ENCODE measurements around the gene CFAP68. TPM values are rescaled to one million over a fixed set of nuclear protein-coding genes. Genes with fewer than 3 reads are reported as not detected.
"Not testable (repeated sequence)": the region's sequence is repeated elsewhere in the genome, so short reads cannot be mapped to it uniquely, and the experiment has no call there.

The CFAP68 gene
- total and polyA plus RNA-seq, 2 experiments from 2014 or later = 9.9 to 20.2 TPM

DNA sequence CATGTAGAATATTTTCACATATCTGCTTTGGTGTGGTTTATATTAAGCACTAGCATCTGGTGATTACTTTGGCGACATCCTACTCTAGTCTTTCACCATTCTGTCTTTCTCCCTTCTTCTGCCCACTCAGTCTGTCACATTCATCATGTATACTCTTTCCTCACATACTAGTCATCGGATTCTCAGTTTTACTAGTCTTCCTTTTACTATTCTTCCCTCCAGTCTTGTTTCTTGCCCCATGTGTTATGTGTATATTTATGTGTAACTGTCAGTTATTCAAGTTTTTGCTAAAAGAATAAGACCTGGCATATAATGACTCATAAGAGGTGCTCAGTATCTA lies 53.2 kb downstream of the CFAP68 start:
- in situ Hi-C loops (cut with MboI) = loop anchor here (10.0 kb wide), 1 partner anchor 62 kb away; no protein-coding TSS in a partner anchor
- H3K36me3 ChIP-seq (ENCODE audit: low read depth) = no peaks in the 10 kb centered on the region
- peak overlapping the region; percentile 68 for H3K27ac ChIP-seq
- peaks cover 50% of the 10 kb centered on the region for H3K4me1 ChIP-seq (ENCODE audit: insufficient read depth)
- TF ChIP-seq EZH2phosphoT487 (IDR thresholded peaks at IDR 0.05; ENCODE audit: insufficient read depth, low read depth) (no peak), EZH2 (IDR thresholded peaks at IDR 0.05; ENCODE audit: insufficient read depth, poor library complexity, severe bottlenecking) (no peak)
- DNase-seq = peak; percentile 68
- H4K20me1 ChIP-seq (ENCODE audit: insufficient read depth) = no peaks in the 10 kb centered on the region
- 36 to 47% methylated on average over 2 of the region's 2 CpGs for WGBS, 2 experiments (ENCODE audit: low coverage in 1 of 2, low lambda C conversion rate in 2 of 2, missing lambda C conversion rate in 2 of 2)
- H3K79me2 ChIP-seq (ENCODE audit: insufficient read depth) = no peaks in the 10 kb centered on the region
- H3F3A ChIP-seq (ENCODE audit: insufficient read depth) = peaks cover 34% of the 10 kb centered on the region
- H3K4me2 ChIP-seq (ENCODE audit: unreplicated experiment) = no peak overlapping the region
- no peaks in the 10 kb centered on the region for H3K9me2 ChIP-seq (ENCODE audit: insufficient read depth)
- H3K9ac ChIP-seq = no peak overlapping the region
- no peaks in the 10 kb centered on the region for H3K27me3 ChIP-seq (replicated peaks; ENCODE audit: insufficient read depth)
- H3K9me3 ChIP-seq (ENCODE audit: low read depth) = no peaks in the 10 kb centered on the region
- no peak overlapping the region for H2AFZ ChIP-seq
- H3K4me3 ChIP-seq = no peak overlapping the region

DNA sequence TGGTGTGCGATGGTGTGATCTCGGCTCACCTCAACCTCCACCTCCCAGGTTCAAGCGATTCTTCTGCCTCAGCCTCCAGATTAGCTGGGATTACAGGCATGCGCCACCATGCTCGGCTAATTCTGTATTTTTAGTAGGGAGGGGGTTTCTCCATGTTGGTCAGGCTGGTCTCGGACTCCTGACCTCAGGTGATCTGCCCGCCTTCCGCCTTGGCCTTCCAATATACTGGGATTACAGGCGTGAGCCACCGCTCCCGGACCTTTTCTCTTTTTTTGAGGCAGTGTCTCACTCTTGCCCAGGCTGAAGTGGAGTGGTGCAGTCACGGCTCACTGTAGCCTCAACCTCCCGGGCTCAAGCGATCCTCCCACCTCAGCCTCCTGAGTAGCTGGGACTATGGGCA lies 53.8 kb downstream of the CFAP68 start:
- H3F3A ChIP-seq (ENCODE audit: insufficient read depth) = peaks cover 39% of the 10 kb centered on the region
- DNase-seq; H3K9me2 ChIP-seq (ENCODE audit: insufficient read depth); H3K9me3 ChIP-seq (ENCODE audit: low read depth); H2AFZ ChIP-seq; H3K4me3 ChIP-seq; H3K27me3 ChIP-seq (replicated peaks; ENCODE audit: insufficient read depth); H3K4me2 ChIP-seq (ENCODE audit: unreplicated experiment); H3K79me2 ChIP-seq (ENCODE audit: insufficient read depth); H4K20me1 ChIP-seq (ENCODE audit: insufficient read depth); H3K27ac ChIP-seq; H3K36me3 ChIP-seq (ENCODE audit: low read depth); H3K9ac ChIP-seq: not testable (repeated sequence)
- H3K4me1 ChIP-seq (ENCODE audit: insufficient read depth) = peaks cover 56% of the 10 kb centered on the region
- 93 to 95% methylated on average over 14 of the region's 14 CpGs for WGBS, 2 experiments (ENCODE audit: low coverage in 1 of 2, low lambda C conversion rate in 2 of 2, missing lambda C conversion rate in 2 of 2)
- in situ Hi-C loops (cut with MboI) = loop anchor here (10.0 kb wide), 1 partner anchor 62 kb away; no protein-coding TSS in a partner anchor

DNA sequence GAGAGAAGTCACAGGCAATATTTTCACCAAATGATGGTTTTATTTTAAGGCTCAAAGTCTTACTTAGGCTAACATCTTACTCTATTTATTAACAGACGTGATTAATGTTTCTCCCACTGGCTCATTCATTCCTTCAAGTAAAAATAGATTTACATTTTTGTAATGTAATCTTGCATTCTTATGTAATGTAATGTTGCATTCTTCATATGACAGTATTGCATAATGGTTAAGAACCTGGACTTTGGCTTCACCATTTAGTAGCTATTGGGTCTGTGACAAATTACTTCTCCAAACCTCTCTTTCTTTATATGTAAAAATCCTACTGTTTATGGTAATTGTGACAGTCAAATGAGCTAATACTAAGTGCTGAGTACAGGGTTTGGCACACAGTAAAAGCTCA lies 54.5 kb downstream of the CFAP68 start:
- Histone ChIP-seq H3K27ac (no peak overlapping the region), H3F3A (ENCODE audit: insufficient read depth) (peaks cover 46% of the 10 kb centered on the region), H4K20me1 (ENCODE audit: insufficient read depth) (no peaks in the 10 kb centered on the region), H3K4me1 (ENCODE audit: insufficient read depth) (peaks cover 63% of the 10 kb centered on the region), H3K9me3 (ENCODE audit: low read depth) (no peaks in the 10 kb centered on the region), H3K36me3 (ENCODE audit: low read depth) (no peaks in the 10 kb centered on the region), H3K9ac (no peak overlapping the region), H3K27me3 (replicated peaks; ENCODE audit: insufficient read depth) (no peaks in the 10 kb centered on the region), H2AFZ (no peak overlapping the region), H3K4me3 (no peak overlapping the region), H3K9me2 (ENCODE audit: insufficient read depth) (no peaks in the 10 kb centered on the region), H3K4me2 (ENCODE audit: unreplicated experiment) (peak overlapping the region; percentile 2), H3K79me2 (ENCODE audit: insufficient read depth) (no peaks in the 10 kb centered on the region)
- WGBS, 2 experiments (ENCODE audit: low coverage in 1 of 2, low lambda C conversion rate in 2 of 2, missing lambda C conversion rate in 2 of 2) = 21 to 26% methylated on average over 1 of the region's 1 CpG
- in situ Hi-C loops (cut with MboI) = loop anchor here (10.0 kb wide), 1 partner anchor 61 kb away; no protein-coding TSS in a partner anchor
- peak; percentile 42 for DNase-seq
- no peak for TF ChIP-seq EZH2 (IDR thresholded peaks at IDR 0.05; ENCODE audit: insufficient read depth, poor library complexity, severe bottlenecking)
- no peak for TF ChIP-seq EZH2phosphoT487 (IDR thresholded peaks at IDR 0.05; ENCODE audit: insufficient read depth, low read depth)

DNA sequence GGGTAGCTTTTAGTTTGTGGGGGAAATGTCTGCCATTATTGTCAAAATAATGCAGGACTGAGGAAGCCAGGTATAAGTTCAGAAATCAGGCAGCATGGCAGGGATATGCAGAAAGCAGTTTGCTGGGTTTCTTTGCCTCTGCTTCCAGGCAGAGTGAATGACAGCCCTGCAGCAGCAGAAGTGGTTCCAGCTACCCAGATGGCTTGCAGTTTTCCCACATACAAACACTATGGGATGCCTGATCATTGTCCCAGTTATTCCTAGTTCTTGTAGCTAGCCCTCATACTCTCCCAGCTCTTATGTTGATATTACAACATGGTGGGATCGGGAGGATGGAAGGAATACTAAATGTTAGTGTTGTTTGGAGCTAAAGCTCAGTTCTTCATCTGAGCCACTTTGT lies 55.0 kb downstream of the CFAP68 start:
- H3K27ac ChIP-seq = no peak overlapping the region
- peaks cover 68% of the 10 kb centered on the region for H3K4me1 ChIP-seq (ENCODE audit: insufficient read depth)
- no peaks in the 10 kb centered on the region for H3K27me3 ChIP-seq (replicated peaks; ENCODE audit: insufficient read depth)
- no peak for TF ChIP-seq EZH2 (IDR thresholded peaks at IDR 0.05; ENCODE audit: insufficient read depth, poor library complexity, severe bottlenecking)
- TF ChIP-seq EZH2phosphoT487 (IDR thresholded peaks at IDR 0.05; ENCODE audit: insufficient read depth, low read depth) = no peak
- H3K4me3 ChIP-seq = no peak overlapping the region
- H3K79me2 ChIP-seq (ENCODE audit: insufficient read depth) = no peaks in the 10 kb centered on the region
- no peaks in the 10 kb centered on the region for H3K9me2 ChIP-seq (ENCODE audit: insufficient read depth)
- H3K9me3 ChIP-seq (ENCODE audit: low read depth) = no peaks in the 10 kb centered on the region
- DNase-seq = no peak
- no peaks in the 10 kb centered on the region for H4K20me1 ChIP-seq (ENCODE audit: insufficient read depth)
- H3K36me3 ChIP-seq (ENCODE audit: low read depth) = no peaks in the 10 kb centered on the region
- 100% methylated on average over 1 of the region's 1 CpG for WGBS, 2 experiments (ENCODE audit: low coverage in 1 of 2, low lambda C conversion rate in 2 of 2, missing lambda C conversion rate in 2 of 2)
- peaks cover 50% of the 10 kb centered on the region for H3F3A ChIP-seq (ENCODE audit: insufficient read depth)
- no peak overlapping the region for H2AFZ ChIP-seq
- H3K9ac ChIP-seq = no peak overlapping the region
- no peak overlapping the region for H3K4me2 ChIP-seq (ENCODE audit: unreplicated experiment)
- in situ Hi-C loops (cut with MboI) = loop anchor here (10.0 kb wide), 1 partner anchor 60 kb away; no protein-coding TSS in a partner anchor

Small RNAs within 50 kb of the gene (small RNA-seq; reads per million reads assigned to genes)
- gene C11orf52 (ENCODE audit: low read depth, low replicate concordance) (not detected), gene GNG5P3 (ENCODE audit: low read depth, low replicate concordance) (not detected), gene RNA5SP351 (ENCODE audit: low read depth, low replicate concordance) (not detected), gene RPL37AP8 (ENCODE audit: low read depth, low replicate concordance) (not detected)

Other genes starting within 250 kb of the CFAP68 start
- 24.8 and 25.1 TPM in 2 replicates for gene PPP2R1B, start 113.2 kb upstream of the CFAP68 start, total RNA-seq (2014; rRNA removed; shearing (Covaris generic))
- gene PPP2R1B, start 113.2 kb upstream of the CFAP68 start, polyA plus RNA-seq (2016; fragmentation: Nextera tagmentation; extraction: Ambion mirVana) = 22.1 and 26.2 TPM in 2 replicates
- 36.3 and 42.4 TPM in 2 replicates for gene ALG9, start 8.0 kb upstream of the CFAP68 start, total RNA-seq (2014; rRNA removed; shearing (Covaris generic))
- gene ALG9, start 8.0 kb upstream of the CFAP68 start, polyA plus RNA-seq (2016; fragmentation: Nextera tagmentation; extraction: Ambion mirVana) = 24.5 and 24.7 TPM in 2 replicates
- gene FDXACB1, start 376 bp upstream of the CFAP68 start, total RNA-seq (2014; rRNA removed; shearing (Covaris generic)) = 1.4 and 2.2 TPM in 2 replicates
- 2.1 TPM in 2 replicates for gene FDXACB1, start 376 bp upstream of the CFAP68 start, polyA plus RNA-seq (2016; fragmentation: Nextera tagmentation; extraction: Ambion mirVana)
- 91.0 and 104 TPM in 2 replicates for gene CRYAB, start 32.2 kb downstream of the CFAP68 start, total RNA-seq (2014; rRNA removed; shearing (Covaris generic))
- gene CRYAB, start 32.2 kb downstream of the CFAP68 start, polyA plus RNA-seq (2016; fragmentation: Nextera tagmentation; extraction: Ambion mirVana) = 454 and 455 TPM in 2 replicates
- 0.38 and 1.2 TPM in 2 replicates for gene HSPB2, start 33.2 kb downstream of the CFAP68 start, total RNA-seq (2014; rRNA removed; shearing (Covaris generic))
- gene HSPB2, start 33.2 kb downstream of the CFAP68 start, polyA plus RNA-seq (2016; fragmentation: Nextera tagmentation; extraction: Ambion mirVana) = 7.5 and 8.4 TPM in 2 replicates
- gene C11orf52, start 39.4 kb downstream of the CFAP68 start, total RNA-seq (2014; rRNA removed; shearing (Covaris generic)) = 2.1 and 3.5 TPM in 2 replicates
- gene C11orf52, start 39.4 kb downstream of the CFAP68 start, polyA plus RNA-seq (2016; fragmentation: Nextera tagmentation; extraction: Ambion mirVana) = 0.78 and 1.2 TPM in 2 replicates
- 22.7 and 22.9 TPM in 2 replicates for gene DIXDC1, start 57.8 kb downstream of the CFAP68 start, total RNA-seq (2014; rRNA removed; shearing (Covaris generic))
- gene DIXDC1, start 57.8 kb downstream of the CFAP68 start, polyA plus RNA-seq (2016; fragmentation: Nextera tagmentation; extraction: Ambion mirVana) = 10.4 and 10.8 TPM in 2 replicates
- gene DLAT, start 145.9 kb downstream of the CFAP68 start, total RNA-seq (2014; rRNA removed; shearing (Covaris generic)) = 32.3 and 35.7 TPM in 2 replicates
- 33.4 and 36.0 TPM in 2 replicates for gene DLAT, start 145.9 kb downstream of the CFAP68 start, polyA plus RNA-seq (2016; fragmentation: Nextera tagmentation; extraction: Ambion mirVana)
- 0.86 and 1.0 TPM in 2 replicates for gene PIH1D2, start 194.5 kb downstream of the CFAP68 start, total RNA-seq (2014; rRNA removed; shearing (Covaris generic))
- gene PIH1D2, start 194.5 kb downstream of the CFAP68 start, polyA plus RNA-seq (2016; fragmentation: Nextera tagmentation; extraction: Ambion mirVana) = 2.2 and 2.3 TPM in 2 replicates
- 20.6 and 39.4 TPM in 2 replicates for gene NKAPD1, start 194.8 kb downstream of the CFAP68 start, total RNA-seq (2014; rRNA removed; shearing (Covaris generic))
- 26.1 and 28.1 TPM in 2 replicates for gene NKAPD1, start 194.8 kb downstream of the CFAP68 start, polyA plus RNA-seq (2016; fragmentation: Nextera tagmentation; extraction: Ambion mirVana)
- 27.1 and 33.8 TPM in 2 replicates for gene TIMM8B, start 207.2 kb downstream of the CFAP68 start, total RNA-seq (2014; rRNA removed; shearing (Covaris generic))
- gene TIMM8B, start 207.2 kb downstream of the CFAP68 start, polyA plus RNA-seq (2016; fragmentation: Nextera tagmentation; extraction: Ambion mirVana) = 103 and 106 TPM in 2 replicates
- 108 and 141 TPM in 2 replicates for gene SDHD, start 207.3 kb downstream of the CFAP68 start, total RNA-seq (2014; rRNA removed; shearing (Covaris generic))
- 185 and 186 TPM in 2 replicates for gene SDHD, start 207.3 kb downstream of the CFAP68 start, polyA plus RNA-seq (2016; fragmentation: Nextera tagmentation; extraction: Ambion mirVana)

Measured in GM23248 (cell line).